WERI-Rb-1 (cell line): ENCODE data around the gene INO80D.

Experiments used
- DNase-seq: peaks from one replicate; pipeline ENCODE4 v3.0.0-alpha.2; 2020
- H3K27ac ChIP-seq: fragments of 250-450 bp; sonication (Bioruptor Pico); 2 replicates; pipeline ENCODE4 v1.5.1; 2020; ENCODE audit warnings: mild to moderate bottlenecking, moderate library complexity
- H3K27me3 ChIP-seq: fragments of 250-450 bp; sonication (Bioruptor Pico); 2 replicates; pipeline ENCODE4 v1.5.1; 2021; ENCODE audit warnings: mild to moderate bottlenecking, low read depth, moderate library complexity; ENCODE audit not compliant: insufficient read depth, severe bottlenecking
- H3K36me3 ChIP-seq: fragments of 250-450 bp; sonication (Bioruptor Pico); 2 replicates; pipeline ENCODE4 v1.5.1; 2020; ENCODE audit warnings: mild to moderate bottlenecking, moderate library complexity
- H3K4me3 ChIP-seq: 2 replicates; pipeline ENCODE4 v1.5.1; 2011; ENCODE audit warnings: low read depth, mild to moderate bottlenecking, control low read depth, low read length
- H3K9me3 ChIP-seq: fragments of 250-450 bp; sonication (Bioruptor Pico); 2 replicates; pipeline ENCODE4 v1.5.1; 2021; ENCODE audit warnings: mild to moderate bottlenecking, moderate library complexity; ENCODE audit not compliant: severe bottlenecking
- TF ChIP-seq, protein P1 (sequence below): IDR thresholded peaks from 2 replicates; pipeline ENCODE4 v1.5.1; 2011; ENCODE audit warnings: low read depth, mild to moderate bottlenecking, control low read depth, inconsistent platforms, low read length

Gene INO80D

DNA sequence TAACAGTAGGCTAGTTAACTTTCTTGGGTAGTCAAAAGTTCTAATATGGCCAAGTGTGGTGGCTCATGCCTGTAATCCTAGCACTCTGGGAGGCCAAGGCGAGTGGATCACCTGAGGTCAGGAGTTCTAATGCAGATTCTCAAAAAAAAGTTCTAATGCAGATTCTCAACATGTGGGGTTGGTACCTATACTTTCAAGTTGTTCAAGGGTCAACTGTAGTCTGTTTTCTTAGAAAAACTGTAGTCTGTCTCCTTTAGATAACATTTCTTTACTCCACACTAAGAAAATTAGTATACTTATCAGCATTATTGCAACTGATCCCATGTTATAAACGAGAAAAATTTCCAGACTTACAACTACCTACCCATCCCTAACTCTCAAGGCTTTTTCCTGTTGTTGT, 16.6 kb downstream of the INO80D start:
- no peak for DNase-seq

DNA sequence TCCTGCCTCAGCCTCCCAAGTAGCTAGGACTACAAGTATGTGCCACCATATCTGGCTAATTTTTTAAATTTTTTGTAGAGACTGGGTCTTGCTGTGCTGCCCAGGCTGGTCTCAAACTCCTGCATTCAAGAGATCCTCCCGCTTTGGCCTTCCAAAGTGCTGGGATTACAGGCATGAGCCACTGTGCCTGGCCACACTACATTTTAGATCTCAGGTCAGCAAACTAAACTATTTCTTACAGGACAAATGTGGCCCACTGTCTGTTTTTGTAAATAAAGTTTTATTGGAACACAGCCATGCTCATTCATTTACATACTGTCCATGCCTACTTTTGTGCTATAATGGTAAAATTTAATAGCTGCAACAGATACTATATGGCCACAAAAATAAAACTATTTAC, 17.8 kb downstream of the INO80D start:
- Histone ChIP-seq H3K36me3 (no peaks in the 10 kb centered on the region; the same call in none of the 2 replicates), H3K9me3 (no peaks in the 10 kb centered on the region), H3K4me3 (no peak overlapping the region), H3K27me3 (no peaks in the 10 kb centered on the region), H3K27ac (no peak overlapping the region)
- DNase-seq = no peak
- TF ChIP-seq, protein P1, sequence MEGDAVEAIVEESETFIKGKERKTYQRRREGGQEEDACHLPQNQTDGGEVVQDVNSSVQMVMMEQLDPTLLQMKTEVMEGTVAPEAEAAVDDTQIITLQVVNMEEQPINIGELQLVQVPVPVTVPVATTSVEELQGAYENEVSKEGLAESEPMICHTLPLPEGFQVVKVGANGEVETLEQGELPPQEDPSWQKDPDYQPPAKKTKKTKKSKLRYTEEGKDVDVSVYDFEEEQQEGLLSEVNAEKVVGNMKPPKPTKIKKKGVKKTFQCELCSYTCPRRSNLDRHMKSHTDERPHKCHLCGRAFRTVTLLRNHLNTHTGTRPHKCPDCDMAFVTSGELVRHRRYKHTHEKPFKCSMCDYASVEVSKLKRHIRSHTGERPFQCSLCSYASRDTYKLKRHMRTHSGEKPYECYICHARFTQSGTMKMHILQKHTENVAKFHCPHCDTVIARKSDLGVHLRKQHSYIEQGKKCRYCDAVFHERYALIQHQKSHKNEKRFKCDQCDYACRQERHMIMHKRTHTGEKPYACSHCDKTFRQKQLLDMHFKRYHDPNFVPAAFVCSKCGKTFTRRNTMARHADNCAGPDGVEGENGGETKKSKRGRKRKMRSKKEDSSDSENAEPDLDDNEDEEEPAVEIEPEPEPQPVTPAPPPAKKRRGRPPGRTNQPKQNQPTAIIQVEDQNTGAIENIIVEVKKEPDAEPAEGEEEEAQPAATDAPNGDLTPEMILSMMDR = no peak

More for the DNA sequence above, 16.6 kb downstream of the INO80D start:
- TF ChIP-seq, protein P1 = no peak
- H3K27ac ChIP-seq = no peak overlapping the region
- no peaks in the 10 kb centered on the region for H3K9me3 ChIP-seq
- no peak overlapping the region for H3K4me3 ChIP-seq
- H3K27me3 ChIP-seq = no peaks in the 10 kb centered on the region
- H3K36me3 ChIP-seq = peaks cover 4% of the 10 kb centered on the region

DNA sequence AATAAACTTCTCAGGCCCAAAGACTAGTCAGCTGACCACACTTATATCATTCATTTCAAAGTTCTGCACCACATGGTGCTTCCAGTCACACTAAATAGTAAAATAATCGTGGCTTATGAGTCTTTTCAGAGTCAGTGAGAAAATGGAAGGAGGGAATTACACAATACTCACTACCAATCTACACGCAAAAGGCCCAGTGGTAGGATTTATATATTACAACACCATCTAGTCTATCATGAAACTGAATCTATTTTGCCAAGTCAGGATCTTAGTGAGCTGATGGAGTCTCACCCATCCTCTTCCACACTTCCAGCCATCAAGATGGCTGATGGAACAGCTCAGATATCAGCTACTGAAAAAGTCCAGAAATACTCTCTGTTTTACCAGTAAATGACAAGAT, 21.9 kb downstream of the INO80D start:
- no peak overlapping the region for H3K27ac ChIP-seq
- H3K36me3 ChIP-seq = peaks cover 4% of the 10 kb centered on the region

DNA sequence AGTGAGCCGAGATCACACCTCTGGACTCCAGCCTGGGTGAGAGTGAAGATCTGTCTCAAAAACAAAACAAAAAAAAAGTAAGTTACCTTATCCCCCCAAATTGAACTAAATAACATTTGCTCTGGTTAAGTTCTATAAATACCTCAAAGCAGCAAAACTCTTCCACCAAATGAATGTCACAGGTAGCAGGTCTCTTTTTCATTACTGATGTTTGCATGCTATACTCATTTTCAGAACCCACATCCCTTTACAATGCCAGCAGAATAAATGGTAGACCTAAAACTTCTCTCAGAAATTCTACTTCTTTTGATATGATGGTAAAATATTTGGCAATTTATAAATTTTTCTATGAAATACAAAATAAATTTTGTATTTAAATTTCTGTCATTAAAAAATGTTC, 22.3 kb downstream of the INO80D start:
- TF ChIP-seq, protein P1 = no peak
- Histone ChIP-seq H3K27me3 (no peaks in the 10 kb centered on the region), H3K36me3 (peaks cover 4% of the 10 kb centered on the region), H3K9me3 (no peaks in the 10 kb centered on the region), H3K4me3 (no peak overlapping the region), H3K27ac (no peak overlapping the region)
- DNase-seq = no peak

More for the DNA sequence above, 21.9 kb downstream of the INO80D start:
- Histone ChIP-seq H3K4me3 (no peak overlapping the region), H3K9me3 (no peaks in the 10 kb centered on the region), H3K27me3 (no peaks in the 10 kb centered on the region)
- no peak for DNase-seq
- TF ChIP-seq, protein P1 = no peak

DNA sequence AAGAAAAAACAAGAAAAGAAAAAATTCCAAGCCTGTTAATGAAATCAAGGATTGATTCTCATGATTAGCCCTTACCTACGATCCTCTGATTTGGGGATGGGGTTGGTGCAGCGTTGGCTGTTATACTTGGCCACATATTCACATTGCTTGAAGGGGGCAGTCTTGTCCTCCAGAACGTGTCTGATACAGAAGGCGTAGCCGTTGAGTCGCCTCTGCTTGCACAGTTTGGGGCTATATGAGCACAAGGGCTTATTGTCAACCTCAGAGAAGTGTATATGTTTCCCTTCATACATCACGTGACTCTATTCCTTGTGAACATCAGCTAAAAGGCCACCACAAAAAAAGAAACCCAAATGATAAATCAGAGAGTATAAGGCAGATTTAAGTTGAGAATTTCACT, 23.2 kb downstream of the INO80D start:
- Histone ChIP-seq H3K36me3 (peaks cover 4% of the 10 kb centered on the region), H3K9me3 (no peaks in the 10 kb centered on the region), H3K27ac (no peak overlapping the region), H3K4me3 (no peak overlapping the region), H3K27me3 (no peaks in the 10 kb centered on the region)
- TF ChIP-seq, protein P1 = no peak
- no peak for DNase-seq

DNA sequence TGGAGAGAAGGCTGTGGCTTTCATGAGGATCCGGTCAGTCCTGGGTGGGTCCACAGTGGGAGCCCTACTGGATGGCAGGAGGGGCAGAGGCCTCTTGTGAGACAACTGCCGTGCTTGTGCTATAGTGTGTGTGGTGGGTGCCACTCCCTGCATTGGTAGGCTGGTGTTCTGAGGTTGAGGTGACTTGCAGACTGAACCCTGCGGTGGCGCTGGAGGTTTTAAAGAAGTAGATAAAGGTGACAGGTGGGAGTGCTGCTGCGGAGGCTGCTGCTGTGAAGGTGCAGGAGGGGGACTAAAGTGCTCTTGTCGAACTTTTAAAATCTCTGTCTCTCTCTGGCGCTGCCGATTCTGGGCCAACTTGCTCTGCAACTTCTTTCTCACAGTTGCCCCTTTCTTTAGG, 29.7 kb downstream of the INO80D start:
- Histone ChIP-seq H3K27me3 (no peaks in the 10 kb centered on the region), H3K4me3 (no peak overlapping the region), H3K36me3 (peaks cover 39% of the 10 kb centered on the region), H3K27ac (no peak overlapping the region), H3K9me3 (no peaks in the 10 kb centered on the region)
- TF ChIP-seq, protein P1 = no peak
- DNase-seq = no peak
